A172 (cell line): Measurements from ENCODE around the gene WDFY3. TPM values are rescaled to one million over a fixed set of nuclear protein-coding genes. Genes with fewer than 3 reads are reported as not detected.
"Not testable (repeated sequence)": the region's sequence is repeated elsewhere in the genome, so short reads cannot be mapped to it uniquely, and the experiment has no call there.

Experiments used
- DNase-seq: peaks from one replicate; pipeline ENCODE4 v3.0.0-alpha.2; 2015; ENCODE audit warnings: low spot score
- total RNA-seq: library from RNA; depleted of rRNA; stranded (reverse); fragments of >200 nt; shearing (Covaris generic); gene quantifications from 2 replicates; pipeline ENCODE4 v1.2.3, GENCODE V29; 2014

The WDFY3 gene
- total RNA-seq, 1 experiment from 2014 or later: 33.3 TPM

DNA sequence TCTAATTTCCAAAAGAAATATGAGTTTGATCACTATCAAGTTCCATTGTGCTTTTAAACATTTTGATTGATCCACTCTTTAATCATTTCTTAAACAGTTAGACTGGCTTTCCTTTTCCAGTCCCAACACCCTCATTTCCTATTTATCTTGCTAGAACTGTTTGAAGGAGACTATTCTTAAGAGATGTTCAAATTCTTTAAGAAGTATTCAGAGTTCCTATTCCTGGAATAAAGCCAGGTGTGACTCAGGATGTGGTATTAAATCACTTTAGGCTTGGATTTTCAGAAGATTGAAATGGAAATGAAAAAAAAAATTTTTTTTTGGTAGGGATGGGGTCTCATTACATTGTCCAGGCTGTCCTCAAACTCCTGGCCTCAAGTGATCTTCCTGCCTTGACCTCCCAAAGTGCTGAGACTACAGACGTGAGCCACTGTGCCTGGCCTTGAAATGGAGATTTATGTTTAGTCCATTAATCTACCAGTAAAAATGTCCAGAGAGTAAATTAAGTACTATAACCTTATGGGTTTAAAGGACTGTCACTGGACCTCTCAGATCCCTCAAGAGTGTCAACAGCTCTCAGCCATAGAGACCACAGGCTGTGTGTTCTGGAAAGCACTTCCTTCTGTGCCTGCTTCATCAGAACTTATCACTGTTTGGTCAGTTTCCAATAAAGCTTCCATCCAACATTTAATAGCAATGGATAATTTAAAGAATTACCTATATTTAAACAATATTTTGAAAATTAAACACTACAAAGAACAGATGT lies 292.8 kb downstream of the WDFY3 start:
- DNase-seq: peak; percentile 82

DNA sequence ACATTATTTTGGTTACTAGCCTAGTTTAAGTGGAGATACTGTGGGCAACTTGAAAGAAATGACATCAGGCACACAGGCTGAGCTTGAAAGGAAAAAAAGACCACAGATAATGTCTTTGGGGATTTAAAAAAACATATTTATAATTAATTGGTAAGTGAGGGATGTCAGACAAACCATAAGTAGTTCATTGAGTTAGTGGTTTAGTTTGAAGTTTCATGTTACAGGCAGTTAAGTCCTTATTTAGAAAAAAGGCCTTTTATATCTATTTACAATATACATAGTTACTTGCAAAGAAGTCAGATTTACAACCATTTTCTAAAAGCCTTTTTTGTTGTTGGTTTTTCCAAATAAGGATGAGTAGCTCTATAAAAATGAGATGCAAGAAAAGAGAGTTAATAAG lies 294.3 kb downstream of the WDFY3 start:
- no peak for DNase-seq

- DNase-seq: no peak
Observed at GRCh38 chr4:84669201-84669600, 297.3 kb downstream of the WDFY3 start.

GRCh38 chr4:84666439-84666838 lies 300.1 kb downstream of the WDFY3 start:
- no peak for DNase-seq

DNA sequence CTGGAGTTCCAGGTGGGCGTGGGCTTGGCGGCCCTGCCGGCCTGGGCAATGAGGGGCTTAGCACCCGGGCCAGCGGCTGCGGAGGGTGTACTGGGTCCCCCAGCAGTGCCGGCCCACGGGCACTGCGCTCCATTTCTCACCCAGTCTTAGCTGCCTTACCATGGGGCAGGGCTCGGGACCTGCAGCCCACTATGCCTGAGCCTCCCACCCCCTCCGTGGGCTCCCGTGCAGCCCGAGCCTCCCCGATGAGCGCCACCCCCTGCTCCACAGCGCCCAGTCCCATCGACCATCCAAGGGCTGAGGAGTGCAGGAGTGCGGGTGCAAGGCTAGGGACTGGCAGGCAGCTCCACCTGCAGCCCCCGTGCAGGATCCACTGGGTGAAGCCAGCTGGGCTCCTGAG lies 301.7 kb downstream of the WDFY3 start:
- not testable (repeated sequence) for DNase-seq

- no peak for DNase-seq
Observed at GRCh38 chr4:84661191-84661939, 305.1 kb downstream of the WDFY3 start.

- no peak for DNase-seq
Observed at GRCh38 chr4:84660606-84661005, 305.9 kb downstream of the WDFY3 start.

GRCh38 chr4:84652478-84652877 lies 314.0 kb downstream of the WDFY3 start:
- DNase-seq: no peak

DNA sequence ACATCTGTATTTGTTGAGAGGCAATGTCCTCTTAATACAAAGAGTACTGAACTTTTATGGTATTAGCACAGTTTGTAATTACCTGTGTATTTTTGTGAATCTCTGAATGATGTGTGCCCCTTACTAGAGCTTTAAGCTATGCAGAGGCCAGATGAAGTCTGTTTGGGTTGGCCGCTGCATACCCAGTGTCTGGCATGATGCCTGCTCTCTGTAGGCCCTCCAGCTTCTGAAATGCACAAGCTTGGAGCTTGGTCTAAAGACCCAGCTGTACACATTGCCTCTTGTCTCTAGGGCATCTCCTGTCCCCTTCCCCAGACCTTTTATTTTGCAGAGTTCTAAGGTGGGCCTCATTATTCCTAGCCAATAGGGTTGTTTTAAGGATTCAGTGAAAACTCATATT lies 315.0 kb downstream of the WDFY3 start:
- DNase-seq: no peak

DNA sequence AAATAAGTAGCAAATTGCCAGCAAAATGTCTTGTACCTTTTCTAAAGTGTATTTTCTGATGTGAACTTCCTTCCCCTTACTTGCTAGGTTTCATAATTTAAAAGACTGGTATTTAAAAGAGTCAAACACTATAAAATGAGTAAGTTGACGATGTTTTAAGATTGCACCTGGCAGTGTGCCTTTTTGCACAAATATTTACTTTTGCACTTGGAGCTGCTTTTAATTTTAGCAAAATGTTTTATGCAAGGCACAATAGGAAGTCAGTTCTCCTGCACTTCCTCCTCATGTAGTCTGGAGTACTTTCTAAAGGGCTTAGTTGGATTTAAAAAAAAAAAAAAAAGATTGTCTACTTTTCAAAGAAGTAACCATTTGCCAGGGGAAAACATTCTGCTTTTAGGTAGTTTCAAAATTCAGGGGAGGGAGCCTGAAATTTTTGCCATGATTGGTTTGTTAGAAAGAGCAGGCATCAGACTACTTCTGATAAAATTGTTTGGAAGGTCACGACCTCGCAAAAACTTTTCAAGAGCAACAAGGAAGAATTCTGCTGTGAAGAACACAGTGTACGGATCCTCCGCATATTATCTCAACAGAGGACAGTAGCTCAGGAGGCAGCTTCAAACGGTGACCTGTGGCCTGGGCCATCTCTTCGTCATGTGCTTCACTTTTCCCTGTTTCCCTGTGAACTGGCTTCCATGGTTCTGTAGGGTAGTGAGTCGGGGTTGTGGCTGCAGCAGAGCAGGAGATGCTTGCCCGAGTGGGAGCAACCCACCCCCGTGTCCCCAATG lies 317.4 kb downstream of the WDFY3 start:
- no peak for DNase-seq

- no peak for DNase-seq
Observed at GRCh38 chr4:84648178-84648577, 318.3 kb downstream of the WDFY3 start.

- no peak for DNase-seq
Observed at GRCh38 chr4:84647312-84647884, 319.1 kb downstream of the WDFY3 start.

DNA sequence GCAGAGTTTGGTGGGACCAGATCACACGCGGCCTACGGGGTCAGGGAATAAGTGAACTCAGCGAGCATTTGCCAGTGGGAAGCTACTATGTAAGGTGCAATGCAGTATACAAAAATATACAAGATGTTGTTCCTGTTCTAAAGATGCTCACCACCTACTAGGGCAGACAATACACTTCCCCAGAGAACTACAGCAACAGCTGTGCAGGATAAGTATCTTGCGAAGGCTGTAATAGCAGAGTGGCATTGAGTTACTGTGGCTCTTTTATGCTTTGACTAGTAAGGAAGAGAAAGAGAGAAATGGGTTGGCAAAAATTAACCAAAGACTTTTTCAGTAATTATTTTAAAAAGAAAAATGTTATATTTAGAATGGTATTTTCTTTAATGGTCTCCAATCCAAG lies 322.4 kb downstream of the WDFY3 start:
- no peak for DNase-seq

GRCh38 chr4:84639145-84639544 lies 327.3 kb downstream of the WDFY3 start:
- DNase-seq: no peak

- DNase-seq: no peak
Observed at GRCh38 chr4:84638092-84638491, 328.4 kb downstream of the WDFY3 start.

DNA sequence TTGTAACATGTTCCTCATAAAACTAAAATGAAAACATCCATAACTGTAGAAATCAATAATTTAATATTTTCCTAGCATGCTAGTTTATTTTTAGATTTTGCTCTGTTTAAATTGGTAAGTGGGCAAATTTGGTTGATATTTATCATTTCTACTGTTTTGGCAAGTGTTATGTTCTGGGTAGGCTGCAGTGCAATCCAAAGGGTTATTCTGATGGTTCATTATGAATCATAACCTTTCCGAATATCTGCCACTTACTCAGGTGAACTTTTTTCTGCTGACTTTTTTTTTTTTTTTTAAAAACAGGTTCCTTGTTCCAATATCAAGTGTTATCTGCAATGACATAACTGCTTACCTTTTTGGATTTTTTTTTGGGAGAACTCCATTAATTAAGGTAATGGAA lies 331.5 kb downstream of the WDFY3 start:
- no peak for DNase-seq

GRCh38 chr4:84632092-84632491 lies 334.4 kb downstream of the WDFY3 start:
- no peak for DNase-seq

GRCh38 chr4:84631573-84631972 lies 334.9 kb downstream of the WDFY3 start:
- no peak for DNase-seq

GRCh38 chr4:84626673-84627072 lies 339.8 kb downstream of the WDFY3 start:
- no peak for DNase-seq

DNA sequence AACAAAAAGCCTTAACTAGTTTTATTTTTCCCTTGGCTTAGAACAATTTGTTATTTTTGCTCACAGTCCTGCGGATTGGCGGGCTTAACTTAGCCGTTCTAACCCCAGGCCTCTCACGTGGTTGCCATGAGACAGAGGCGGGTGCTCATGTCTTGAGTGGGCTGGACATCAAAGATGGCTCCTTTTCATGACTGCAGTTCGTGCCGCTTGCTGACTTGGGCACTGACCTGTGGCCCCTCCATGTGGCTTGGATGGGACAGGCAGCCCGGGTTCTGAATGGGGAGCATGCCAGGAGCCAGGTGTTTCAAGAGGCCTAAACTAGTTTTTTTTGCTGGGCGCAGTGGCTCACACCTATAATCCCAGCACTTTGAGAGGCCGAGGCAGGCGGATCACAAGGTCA lies 342.8 kb downstream of the WDFY3 start:
- no peak for DNase-seq

GRCh38 chr4:84622959-84623358 lies 343.5 kb downstream of the WDFY3 start:
- no peak for DNase-seq
